HG02623 (cell line): ENCODE results near the gene FAM78A.

Experiments
- ATAC-seq: cut with Tn5 transposase; IDR thresholded peaks from one replicate; pipeline ENCODE4 v1.9.1; 2021; ENCODE audit warnings: moderate library complexity; ENCODE audit not compliant: unreplicated experiment

FAM78A gene

DNA sequence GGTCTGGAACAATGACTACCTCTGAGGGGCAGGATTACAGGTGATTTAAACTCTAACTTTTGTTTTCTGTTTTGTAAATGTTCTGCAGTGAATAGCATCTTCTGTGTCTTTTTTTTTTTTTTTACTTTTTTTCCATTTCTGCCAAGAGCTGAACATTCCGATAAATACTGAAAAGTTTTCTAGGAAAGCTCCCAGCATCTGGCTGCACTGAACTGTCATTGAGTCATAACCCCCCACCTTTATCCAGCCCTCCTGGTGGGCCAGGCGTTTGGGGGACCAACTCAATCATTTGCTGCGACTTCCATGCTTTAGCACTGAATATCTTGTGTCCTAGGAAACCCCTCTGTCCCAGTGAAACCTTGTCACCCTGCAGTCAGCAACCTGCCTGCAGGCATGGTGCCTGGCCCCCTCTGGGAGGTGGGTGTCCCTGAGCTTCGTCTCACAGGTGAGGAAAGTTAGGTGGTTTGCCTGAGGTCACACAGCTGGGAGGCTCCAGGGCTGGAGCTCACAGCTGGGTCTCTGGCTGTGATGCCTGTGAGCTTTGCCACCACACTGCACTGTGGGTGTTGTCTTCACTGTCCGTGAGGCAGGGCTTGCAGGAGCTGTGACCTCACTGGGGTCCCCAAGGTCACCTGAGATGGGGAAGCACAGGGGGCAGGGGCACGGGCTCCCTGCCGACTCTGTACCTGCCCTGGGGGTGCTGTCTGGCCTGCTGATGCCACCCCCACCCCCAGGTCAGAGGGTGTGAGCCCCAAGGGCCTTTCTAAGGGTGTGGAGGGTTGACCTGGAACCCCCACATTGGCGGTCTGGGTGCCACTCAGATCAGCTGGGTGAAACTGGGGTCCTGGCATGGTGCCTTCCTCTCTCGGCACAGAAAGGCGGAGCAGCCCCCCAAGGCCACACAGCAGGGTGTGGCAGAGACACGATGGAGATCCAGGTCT lies 27.3 kb upstream of the FAM78A start:
- no peak for ATAC-seq

DNA sequence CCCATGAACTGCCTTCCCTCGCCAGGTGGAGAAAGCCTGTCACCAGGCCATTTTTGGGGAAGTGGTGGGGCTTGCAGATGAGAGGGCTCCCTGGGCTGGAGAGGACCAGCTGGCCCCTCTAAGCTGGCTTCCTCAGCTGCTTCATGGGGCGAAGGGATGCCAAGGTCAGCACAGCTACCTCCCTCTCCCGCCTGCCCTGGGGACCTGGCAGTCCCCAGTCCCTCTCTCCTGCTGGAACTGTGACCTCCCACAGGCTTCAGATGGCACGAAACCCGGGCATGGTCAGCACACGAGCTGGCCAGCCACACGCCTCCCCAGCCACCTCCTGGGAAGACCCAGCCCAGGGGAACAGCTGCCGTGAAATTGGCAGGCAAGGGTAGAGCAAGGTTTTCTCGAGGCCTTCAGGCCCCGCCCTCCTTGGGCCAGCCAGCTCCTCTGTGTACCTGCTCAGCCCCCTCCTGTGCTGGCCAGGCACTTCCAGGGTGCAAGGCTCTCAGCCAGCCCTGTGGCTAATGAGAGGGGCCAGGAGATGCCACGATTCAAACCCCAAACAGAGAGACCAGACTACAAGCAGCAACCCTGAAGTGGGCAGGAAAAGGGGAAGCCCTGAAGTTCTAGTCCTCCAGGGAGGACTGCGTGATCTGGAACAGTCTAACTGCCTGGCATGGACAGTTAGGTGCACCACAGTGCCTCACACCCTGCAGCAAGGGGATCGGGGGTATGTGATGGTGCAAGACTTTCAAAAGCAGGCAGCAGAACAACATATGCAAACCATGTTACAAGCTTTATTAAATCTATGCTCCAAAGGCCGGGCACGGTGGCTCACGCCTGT lies 26.1 kb upstream of the FAM78A start:
- no peak for ATAC-seq

DNA sequence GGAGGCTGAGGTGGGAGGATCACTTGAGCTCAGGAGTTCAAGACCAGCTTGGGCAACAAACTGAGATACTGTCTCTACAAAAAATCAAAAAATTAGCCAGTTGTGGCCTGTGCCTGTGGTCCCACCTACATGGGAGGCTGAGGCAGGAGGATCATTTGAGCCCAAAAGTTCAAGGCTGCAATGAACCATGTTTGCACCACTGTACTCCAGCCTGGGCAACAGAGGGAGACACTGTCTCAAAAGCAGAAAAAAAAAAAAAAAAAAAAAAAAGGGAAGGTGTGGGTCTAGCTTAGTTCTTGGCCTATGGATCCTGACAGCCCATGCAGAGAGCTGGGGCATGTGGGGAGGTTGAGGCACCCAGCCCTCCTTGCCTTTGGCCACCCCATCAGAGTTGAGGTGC lies 24.1 kb upstream of the FAM78A start:
- ATAC-seq: no peak

DNA sequence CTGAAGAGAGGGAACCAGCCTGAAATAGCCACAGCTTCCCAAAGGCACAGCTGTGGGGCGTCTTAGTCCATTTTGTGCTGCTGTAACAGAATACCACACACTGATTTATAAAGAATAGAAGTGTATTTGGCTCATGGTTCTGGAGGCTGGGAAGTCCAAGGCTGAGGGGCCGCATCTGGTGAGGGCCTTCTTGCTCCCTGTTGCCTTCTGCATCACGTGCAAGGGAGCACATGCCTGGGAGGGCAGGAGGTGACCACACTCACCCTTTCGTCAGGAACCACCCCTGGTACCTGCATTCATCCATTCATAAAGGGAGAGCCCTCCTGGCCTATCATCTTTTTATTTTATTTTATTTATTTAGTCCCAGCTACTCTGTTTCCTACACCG lies 23.6 kb upstream of the FAM78A start:
- no peak for ATAC-seq

DNA sequence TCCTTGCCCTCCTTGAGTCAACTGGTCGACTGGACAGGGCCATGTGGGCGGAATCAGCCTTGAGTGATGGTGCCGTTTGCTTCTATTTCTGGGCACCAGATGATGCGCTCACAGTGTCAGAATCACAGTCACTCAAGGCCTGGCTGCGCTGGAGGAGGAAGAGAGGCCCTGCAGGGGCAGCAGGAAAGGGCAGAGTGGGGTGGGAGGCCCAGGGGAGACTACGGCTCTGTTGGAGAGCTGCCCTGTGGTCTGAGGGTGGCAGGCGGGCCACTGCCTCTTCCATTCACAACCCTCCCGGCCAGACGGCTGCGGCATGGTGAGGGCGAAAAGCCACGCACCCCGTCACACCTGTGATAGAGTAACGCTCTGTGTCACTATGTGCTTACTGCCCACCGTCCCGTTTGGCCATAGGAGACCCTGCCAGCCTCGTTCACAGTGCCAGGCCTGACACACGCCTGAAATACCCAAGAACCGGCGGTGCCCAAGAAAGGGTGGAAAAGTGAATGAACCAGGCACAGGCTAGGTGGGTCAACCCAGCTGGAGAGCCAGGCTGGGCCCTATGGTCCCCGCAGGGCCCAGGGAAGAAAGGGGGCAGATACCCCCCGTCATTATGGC lies 23.1 kb upstream of the FAM78A start:
- no peak for ATAC-seq

DNA sequence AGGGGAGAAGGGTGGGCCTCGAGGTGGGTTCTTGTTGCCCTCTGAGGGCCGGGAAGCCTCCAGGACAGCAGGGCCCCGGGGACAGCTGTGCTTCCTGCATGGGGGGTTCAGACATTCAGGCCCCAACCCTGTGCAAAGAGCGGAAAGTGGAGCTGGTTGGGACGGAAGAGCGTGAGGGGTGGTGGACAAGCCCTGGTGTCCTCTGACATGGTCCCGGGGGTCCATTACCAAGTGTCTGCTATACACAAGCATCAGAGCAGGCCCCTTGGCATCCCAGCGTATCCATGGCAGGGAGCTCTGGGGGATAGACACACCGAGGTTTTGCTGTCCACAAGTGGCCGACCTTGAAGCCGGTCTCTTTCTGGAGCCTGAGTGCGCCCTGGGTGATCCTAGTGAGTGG lies 22.5 kb upstream of the FAM78A start:
- no peak for ATAC-seq

DNA sequence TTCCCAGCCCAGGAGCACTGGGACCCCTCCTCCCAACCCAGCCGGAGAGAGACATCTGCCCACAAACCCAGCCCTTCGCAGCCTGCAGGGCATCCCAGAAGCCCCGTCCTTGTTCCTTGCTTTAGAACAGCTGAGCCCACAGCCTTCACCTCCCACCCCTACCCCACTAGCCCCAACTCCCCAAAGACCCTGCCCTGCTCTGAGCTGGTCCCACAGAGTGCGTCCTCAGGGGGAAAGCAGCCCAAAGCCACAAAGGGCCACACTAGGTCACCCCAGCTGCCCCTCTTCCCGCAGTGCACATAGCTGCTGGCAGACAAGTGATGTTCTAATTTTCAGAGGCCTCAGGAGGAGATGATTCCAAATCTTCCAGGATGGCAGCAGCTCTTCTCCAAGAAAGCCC lies 22.0 kb upstream of the FAM78A start:
- ATAC-seq: no peak

DNA sequence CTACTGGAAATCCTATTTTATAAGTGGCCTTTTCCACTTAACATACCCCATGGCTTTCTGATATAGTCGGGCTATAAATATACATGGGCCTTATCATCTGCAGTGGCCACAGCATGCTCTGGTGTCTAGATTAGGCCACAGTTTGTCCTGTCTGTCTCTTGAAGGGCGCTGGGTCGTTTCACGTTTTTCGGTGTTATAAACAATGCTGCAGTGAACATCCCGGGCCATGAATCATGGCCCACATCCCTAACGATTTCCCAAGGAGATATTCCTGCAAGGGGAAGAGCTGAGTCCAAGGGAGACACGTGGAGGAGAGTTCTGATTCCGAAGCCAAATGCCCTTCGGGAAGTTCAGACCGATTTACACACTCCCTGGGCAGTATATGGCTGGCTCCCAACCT lies 21.6 kb upstream of the FAM78A start:
- no peak for ATAC-seq

DNA sequence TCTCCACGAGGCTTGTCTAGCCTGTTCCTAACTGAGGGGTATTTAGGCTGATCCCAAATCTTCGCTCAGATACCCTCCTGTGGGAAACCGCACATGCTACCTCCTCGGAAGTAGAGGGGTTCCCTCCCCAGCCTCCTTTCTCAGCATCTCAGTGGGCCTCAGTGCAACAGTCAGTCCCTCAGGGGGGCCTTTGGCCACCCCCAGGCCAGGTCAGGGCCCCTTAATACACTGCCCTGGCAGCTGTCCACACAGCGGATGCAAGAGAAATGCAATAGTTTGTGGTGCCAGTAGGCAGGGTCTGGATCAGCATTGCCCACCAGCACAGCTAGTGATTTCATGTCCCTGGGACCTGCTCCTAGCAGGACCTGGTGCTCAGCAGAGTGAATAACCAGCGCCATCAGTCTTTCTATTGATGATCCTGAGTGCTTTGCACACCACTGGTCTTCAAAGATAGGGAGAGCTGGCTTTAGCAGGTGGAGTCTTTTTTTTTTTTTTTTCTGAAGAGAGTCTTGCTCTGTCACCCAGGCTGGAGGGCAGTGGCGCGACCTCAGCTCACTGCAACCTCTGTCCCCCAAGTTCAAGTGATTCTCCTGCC lies 20.7 kb upstream of the FAM78A start:
- no peak for ATAC-seq

DNA sequence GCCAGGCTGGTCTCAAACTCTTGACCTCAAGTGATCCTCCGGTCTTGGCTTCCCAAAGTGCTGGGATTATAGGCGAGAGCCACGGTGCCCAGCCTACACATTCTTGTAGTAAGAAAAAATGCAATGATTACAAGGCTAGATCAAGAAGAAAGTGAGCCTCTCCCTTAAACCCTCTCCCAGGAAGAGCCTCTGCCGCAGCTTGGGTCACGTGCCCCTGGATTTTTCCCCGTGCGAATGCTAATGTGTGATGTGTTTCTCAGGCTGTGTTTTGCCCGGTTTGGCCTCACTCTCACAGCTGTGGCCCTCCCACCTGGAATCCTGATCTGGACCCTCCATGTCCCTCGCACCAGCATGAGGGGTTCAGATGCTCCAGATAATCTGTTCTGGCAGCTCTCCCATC lies 20.1 kb upstream of the FAM78A start:
- ATAC-seq: no peak

DNA sequence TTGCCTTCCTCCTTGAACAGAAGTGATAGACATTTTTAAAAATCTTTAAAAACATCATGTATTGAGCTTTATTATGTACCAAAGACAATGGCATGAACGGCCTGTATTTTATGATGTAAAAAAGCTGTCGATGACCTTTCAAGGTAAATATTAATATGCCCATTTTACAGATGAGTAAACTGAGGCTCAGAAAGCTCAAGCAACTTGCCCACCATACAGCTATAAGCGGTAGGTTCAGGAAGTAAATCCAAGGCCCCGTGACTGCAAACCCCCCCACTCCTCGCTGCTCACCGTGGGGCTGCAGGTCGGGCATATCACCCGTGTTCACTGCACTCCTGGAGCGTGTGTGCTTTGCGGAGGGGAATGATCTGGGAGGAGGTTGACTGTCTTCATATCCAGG lies 16.6 kb upstream of the FAM78A start:
- ATAC-seq: no peak

DNA sequence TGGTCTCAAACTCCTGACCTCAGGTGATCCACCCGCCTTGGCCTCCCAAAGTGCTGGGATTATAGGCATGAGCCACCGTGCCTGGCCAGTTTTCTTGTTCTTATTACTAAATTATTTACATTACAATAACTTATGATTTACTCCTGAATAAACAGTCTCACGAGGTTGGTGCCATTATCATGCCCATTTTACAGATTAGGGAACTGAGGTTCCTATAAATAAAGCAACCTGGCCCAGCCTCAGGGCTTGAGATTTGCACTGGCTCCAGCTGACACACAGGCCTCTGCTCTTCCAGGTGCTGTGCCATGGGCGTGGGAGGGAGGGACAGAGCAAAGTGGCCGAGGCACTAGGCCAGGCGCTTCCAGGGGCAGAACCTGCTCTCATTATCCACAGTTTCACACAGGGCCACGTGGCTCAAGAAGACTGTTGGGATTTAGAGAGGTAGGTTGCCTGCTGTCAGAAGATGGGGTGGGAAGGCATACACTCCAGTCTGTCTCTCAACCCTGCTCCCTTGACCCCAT lies 15.5 kb upstream of the FAM78A start:
- no peak for ATAC-seq

DNA sequence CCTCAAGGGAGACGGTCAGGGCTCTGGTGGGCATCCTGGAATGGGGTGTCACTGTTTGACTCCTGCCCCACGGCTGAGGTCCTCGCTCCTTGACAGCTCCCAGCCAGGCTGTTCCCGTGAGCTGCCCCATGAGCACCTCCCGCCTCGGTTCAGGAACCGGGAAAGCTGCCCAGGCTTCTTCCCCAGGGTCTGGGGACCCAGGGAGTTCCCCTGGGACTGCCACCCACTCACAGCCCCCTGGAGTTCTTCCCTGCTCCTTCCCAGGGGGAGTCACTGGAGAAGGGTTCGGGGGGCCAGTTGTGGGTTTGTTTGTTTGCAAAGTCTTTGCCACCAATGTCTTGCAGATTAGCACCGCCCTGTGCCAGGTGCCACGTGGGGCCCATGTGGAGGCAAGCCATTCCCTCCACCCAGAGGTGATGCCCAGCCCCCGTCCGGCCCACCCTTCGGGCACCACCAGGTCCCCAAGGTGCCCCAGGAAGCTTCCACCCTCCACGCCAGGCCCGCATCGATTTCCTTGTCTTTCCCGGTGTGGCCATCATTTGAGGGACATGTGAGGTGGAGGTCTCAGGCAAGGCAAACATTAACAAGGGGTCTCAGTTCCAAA lies 14.6 kb upstream of the FAM78A start:
- ATAC-seq: no peak

DNA sequence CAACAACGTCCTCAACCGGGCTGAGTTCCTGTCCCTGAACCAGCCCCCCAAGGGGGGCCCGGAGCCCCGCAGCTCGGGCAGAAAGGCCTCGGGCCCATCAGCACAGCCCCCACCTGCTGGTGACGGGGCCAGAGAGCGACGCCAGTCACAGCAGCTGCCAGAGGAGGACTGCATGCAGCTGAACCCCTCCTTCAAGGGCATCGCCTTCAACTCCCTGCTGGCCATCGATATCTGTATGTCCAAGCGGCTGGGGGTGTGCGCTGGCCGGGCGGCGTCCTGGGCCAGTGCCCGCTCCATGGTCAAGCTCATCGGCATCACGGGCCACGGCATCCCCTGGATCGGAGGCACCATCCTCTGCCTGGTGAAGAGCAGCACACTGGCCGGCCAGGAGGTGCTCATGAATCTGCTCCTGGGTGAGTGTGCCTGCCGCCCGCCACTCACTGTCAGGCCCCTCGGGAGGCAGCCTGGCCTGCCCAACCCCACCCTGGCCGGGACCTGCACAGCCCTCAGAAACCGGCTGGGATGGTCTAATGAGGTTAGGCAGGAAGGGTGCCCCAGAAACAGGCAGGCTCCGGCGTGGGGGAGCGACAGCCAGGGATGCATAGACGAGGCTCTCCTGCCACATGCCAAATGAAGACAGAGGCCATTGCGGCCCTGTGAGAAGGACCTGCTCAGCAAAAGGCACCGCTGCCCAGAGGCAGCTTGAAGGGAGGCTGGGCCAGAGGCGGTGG lies 13.9 kb upstream of the FAM78A start:
- ATAC-seq: no peak

DNA sequence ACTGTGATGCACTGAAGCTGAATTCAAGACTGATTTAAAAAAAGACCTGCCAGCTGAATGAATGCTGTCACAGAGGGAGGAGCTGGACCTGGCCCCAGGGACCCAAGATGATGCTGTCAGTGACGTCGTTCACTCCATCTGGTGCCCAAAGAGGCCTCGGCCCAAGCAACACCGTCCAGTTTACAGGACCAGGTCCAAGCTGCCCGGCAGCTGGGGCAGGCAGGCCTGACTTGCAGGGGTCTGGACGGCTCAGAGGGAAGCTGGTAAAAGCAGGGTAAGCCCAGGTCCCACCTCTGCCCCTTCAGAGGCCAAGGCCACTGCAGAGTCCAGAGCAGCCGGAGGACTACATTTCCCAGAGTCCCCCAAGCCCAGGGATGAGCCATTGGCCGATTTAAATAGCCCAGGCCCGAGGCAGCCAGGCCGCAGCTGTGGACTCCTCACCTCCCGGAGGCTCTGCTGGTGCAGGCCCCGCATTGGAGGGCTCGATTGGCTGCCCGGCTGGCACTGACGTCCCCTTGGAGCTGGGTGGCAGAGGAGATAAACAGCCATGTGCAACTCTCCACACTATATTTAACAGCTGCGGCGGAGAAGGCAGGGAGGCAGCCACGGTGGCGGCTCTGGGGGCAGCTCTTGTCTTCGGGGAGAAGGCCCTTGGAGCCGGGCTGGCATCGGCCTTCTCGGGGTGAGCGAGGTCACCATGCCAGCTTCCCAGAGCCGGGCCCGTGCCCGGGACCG lies 13.2 kb upstream of the FAM78A start, which contains the start of gene PLPP7:
Gene PLPP7 (plus strand): TSS at position 423 of the 735 bp plus-strand sequence. CDS start 275 bp downstream, at position 698.
- ATAC-seq: no peak

DNA sequence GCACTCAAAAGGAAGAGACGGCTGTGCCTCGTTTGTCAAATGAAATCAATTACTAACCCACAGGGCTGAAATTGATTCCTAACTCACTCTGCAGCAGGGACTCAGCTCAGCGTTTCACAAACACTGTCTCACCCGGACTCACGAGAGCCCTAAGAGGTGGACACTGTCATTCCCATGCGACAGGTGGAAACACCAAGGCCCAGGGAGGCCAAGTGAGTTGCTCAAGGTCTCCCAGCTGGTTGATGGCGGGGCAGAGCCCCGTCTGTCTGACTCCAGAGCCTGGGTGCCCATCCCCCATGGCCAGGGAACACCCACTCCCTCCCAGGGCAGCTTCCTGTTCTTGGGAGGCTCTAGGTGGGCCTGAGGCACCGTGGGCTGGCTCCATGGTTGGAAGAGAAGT lies 11.9 kb upstream of the FAM78A start:
- no peak for ATAC-seq

DNA sequence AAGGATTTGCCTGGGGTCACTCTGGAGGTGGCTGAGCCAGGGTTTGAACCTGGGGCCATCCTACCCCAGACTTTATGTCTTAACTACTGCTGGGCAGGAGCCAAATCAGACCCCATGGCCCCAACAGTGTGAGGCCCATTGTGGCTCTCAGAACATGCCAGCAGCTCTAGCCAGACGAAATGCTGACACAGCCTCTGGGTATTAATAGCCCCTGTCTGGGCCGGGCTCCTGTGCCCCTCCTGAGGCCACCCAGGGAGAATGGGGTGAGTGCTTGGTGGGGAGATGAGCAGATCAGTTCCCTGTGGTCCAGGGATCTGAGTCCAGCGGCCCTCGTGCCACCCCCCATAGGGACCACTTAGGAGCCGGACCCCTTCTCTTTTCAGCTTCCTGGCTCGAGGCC lies 11.0 kb upstream of the FAM78A start:
- no peak for ATAC-seq

DNA sequence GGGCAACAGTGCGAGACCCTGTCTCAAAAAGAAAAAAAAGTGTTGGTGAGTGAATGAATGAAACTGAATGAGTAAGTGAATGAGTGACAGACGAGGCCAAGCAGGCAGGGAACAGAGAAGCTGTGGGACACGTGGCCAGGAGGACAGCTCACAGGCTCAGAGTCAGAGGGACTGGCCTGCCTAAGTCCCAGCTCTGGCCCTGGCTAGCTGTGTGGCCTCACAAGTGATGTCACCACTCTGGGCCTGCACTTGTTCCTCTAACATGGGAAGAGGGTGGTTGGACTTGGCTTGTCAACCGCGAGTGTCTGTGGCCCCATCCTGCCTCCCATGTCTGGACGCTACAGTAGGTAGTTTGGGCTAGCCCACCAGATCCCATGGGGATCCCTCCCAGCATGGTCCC lies 8.5 kb upstream of the FAM78A start:
- no peak for ATAC-seq
